NT2/D1 (cell line): ENCODE data around the gene AFDN.

Source experiments
- SUZ12 ChIP-seq: IDR thresholded peaks from 2 replicates; pipeline ENCODE4 v1.6.1; 2011; ENCODE audit not compliant: insufficient read length, insufficient read depth; ENCODE audit errors: extremely low read depth
- YY1 ChIP-seq: IDR thresholded peaks from 2 replicates; pipeline ENCODE4 v1.6.1; 2011; ENCODE audit not compliant: insufficient read length, insufficient read depth
- ZNF274 ChIP-seq: IDR thresholded peaks from 2 replicates; pipeline ENCODE4 v1.6.1; 2011; ENCODE audit warnings: mild to moderate bottlenecking, low read depth, low read length

- no peak for TF ChIP-seq SUZ12
- TF ChIP-seq YY1 = no peak
- no peak for TF ChIP-seq ZNF274
Observed at GRCh38 chr6:167842457-167842856, 15.7 kb downstream of the AFDN start.
